ES-I3 (cell line): ENCODE results near the gene SCN10A.

Experiments used
- H3K36me3 ChIP-seq: 2 replicates; pipeline ENCODE4 v1.6.1; 2013; ENCODE audit warnings: mild to moderate bottlenecking, low read length, control low read depth, moderate library complexity; ENCODE audit not compliant: insufficient read depth
- H3K4me1 ChIP-seq: 2 replicates; pipeline ENCODE4 v1.6.1; 2013; ENCODE audit warnings: mild to moderate bottlenecking, control low read depth, low read length; ENCODE audit not compliant: insufficient read depth
- H3K9ac ChIP-seq: 2 replicates; pipeline ENCODE4 v1.6.1; 2013; ENCODE audit warnings: low read depth, mild to moderate bottlenecking, low read length, moderate library complexity
- H3K9me3 ChIP-seq: 2 replicates; pipeline ENCODE4 v1.6.1; 2013; ENCODE audit warnings: mild to moderate bottlenecking, low read length, moderate library complexity; ENCODE audit not compliant: control insufficient read depth, insufficient read depth

Gene SCN10A

DNA sequence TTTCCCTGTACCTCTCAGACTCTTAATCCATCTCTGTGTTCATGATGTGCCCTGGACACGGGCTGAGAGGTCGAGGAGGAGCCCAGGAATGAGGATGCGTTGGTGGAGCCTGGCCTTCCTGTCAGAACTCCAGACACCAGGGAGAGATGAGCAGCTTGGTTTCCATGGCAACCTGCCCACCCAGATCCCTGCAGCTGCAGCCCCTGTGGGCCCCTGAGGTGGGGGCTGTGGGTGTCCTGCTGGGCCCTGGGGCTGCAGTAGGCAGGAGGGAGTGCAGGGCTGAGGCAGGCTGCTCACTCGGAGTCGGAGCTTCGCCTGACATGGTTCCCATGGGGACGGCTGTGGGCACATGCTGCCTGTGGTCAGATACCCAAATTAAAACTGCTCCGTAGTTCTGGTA is 7.7 kb upstream of the SCN10A start:
- Histone ChIP-seq H3K9ac (no peak overlapping the region), H3K36me3 (no peaks in the 10 kb centered on the region), H3K9me3 (no peaks in the 10 kb centered on the region), H3K4me1 (no peaks in the 10 kb centered on the region)

DNA sequence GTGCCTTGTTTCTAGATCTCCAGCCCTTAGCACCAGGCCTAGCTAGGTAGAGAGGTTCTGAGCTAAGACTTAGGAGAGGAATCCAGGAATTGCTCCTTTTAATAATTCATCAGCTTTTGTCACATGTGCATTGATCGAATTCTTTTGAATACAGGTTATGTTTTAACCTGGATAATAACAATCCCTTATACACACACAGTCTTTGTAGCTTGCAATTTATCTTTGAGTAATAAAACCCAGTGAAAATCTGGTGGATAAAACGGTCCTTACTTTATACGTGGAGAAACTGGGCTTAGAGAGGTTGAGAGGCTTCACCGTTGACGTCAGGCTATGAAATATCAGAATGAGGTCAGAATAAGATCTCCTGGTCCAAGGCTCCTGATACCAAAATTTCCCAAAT is 7.2 kb upstream of the SCN10A start:
- Histone ChIP-seq H3K9me3 (no peaks in the 10 kb centered on the region), H3K9ac (no peak overlapping the region), H3K4me1 (no peaks in the 10 kb centered on the region), H3K36me3 (no peaks in the 10 kb centered on the region)

DNA sequence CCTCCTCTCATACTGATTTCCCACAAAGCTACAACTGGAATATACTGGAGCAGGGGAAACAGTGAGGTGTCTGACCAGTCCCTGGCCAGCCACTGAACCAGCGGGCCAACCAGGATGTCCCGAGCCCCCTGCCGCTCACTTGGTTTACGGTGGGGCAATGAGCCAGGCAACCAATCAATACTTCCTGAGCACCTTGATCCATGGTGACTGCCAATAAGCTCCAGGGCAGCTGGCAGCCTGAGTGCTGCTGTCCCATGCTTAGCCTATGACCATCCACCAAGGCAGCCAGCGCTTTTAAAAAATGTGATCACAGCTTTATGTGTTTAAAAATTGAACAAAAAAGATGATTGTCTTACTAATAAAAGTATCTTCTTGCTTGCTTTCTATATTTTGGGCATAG is 4.2 kb downstream of the SCN10A start:
- H3K36me3 ChIP-seq, result no peaks in the 10 kb centered on the region
- no peaks in the 10 kb centered on the region for H3K9me3 ChIP-seq
- H3K9ac ChIP-seq, result no peak overlapping the region
- H3K4me1 ChIP-seq, result no peaks in the 10 kb centered on the region

GRCh38 chr3:38805765-38806386 is 10.1 kb downstream of the SCN10A start:
- H3K9me3 ChIP-seq, result no peaks in the 10 kb centered on the region
- no peak overlapping the region for H3K9ac ChIP-seq
- peaks cover under 1% of the 10 kb centered on the region; the same call in 1 of the 2 replicates for H3K4me1 ChIP-seq
- no peaks in the 10 kb centered on the region for H3K36me3 ChIP-seq

- Histone ChIP-seq H3K9ac (no peak overlapping the region), H3K9me3 (no peaks in the 10 kb centered on the region), H3K36me3 (no peaks in the 10 kb centered on the region), H3K4me1 (peaks cover 4% of the 10 kb centered on the region; the same call in 1 of the 2 replicates)
Observed at GRCh38 chr3:38805004-38805403, 11.0 kb downstream of the SCN10A start.

DNA sequence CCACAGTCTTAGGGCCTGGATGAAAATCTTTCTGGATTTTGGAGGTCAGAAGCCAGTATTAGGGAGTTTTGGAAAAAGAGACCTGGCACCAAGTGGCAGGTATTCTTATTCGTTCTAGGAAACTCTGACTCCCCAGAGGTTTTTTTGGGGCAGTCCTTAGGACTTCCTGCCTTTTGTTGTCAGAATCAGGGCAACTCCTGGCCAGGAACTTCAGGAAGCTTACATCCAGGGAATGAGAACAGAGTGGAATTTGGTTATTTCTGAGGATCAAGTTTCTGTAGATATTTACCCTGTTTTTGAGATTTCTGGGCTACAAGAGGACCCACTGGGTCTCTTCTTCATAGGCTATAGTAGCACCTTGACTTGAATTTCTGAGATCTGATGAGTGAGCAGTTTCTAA is 15.5 kb downstream of the SCN10A start:
- Histone ChIP-seq H3K4me1 (peaks cover 4% of the 10 kb centered on the region; the same call in 1 of the 2 replicates), H3K36me3 (no peaks in the 10 kb centered on the region), H3K9ac (no peak overlapping the region), H3K9me3 (no peaks in the 10 kb centered on the region)

GRCh38 chr3:38793721-38794120 is 22.3 kb downstream of the SCN10A start:
- no peak overlapping the region for H3K9ac ChIP-seq
- no peaks in the 10 kb centered on the region for H3K4me1 ChIP-seq
- no peaks in the 10 kb centered on the region for H3K36me3 ChIP-seq
- no peaks in the 10 kb centered on the region for H3K9me3 ChIP-seq

- no peak overlapping the region for H3K9ac ChIP-seq
Observed at GRCh38 chr3:38792983-38793382, 23.0 kb downstream of the SCN10A start.

DNA sequence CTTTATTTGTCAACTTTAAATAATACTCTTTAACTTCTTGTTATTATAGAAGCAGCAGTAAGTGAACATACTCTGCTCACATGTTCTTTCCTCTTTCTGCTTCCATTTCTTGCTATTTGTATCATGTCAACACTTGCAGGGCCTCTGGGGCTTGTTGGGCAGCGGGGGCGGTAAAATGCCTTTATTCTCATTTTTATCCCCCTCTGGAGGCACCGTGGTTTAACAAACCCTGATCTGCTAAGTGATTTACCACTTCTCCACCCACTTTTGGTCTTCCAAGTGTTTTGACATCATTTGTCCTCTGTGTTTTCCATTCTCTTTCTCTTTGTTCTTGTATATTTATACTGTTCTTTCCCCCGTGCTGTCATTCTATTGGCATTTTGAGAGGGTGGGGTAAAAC is 33.9 kb downstream of the SCN10A start:
- no peak overlapping the region for H3K9ac ChIP-seq
- no peaks in the 10 kb centered on the region for H3K4me1 ChIP-seq
- no peaks in the 10 kb centered on the region for H3K36me3 ChIP-seq
- H3K9me3 ChIP-seq, result no peaks in the 10 kb centered on the region; the same call in 1 of the 2 replicates

More at GRCh38 chr3:38792983-38793382, 23.0 kb downstream of the SCN10A start:
- no peaks in the 10 kb centered on the region for H3K9me3 ChIP-seq
- H3K36me3 ChIP-seq, result no peaks in the 10 kb centered on the region
- no peaks in the 10 kb centered on the region for H3K4me1 ChIP-seq

DNA sequence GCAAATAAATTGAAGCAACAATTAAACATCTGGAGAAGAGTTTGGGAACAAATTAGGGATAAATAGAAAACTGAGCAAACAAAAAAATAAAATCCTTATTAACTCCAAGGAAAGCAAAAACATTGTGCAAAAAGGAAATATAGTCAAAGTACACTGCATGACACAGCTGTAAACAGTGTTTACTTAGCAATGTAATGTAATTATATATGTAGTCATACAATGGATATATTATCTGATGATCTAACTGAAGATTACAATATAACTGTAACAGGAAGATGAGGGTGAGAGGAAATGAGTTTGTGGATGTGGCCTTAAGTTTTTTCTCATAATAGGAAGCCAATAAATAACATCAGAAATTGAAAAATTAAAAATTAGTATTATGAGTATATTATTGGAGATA is 42.5 kb downstream of the SCN10A start:
- 0 out of 2 replicates have a peak, but pooled peaks cover 5% of the 10 kb centered on the region for H3K4me1 ChIP-seq
- no peak overlapping the region for H3K9ac ChIP-seq
- no peaks in the 10 kb centered on the region; the same call in 1 of the 2 replicates for H3K9me3 ChIP-seq
- H3K36me3 ChIP-seq, result no peaks in the 10 kb centered on the region

DNA sequence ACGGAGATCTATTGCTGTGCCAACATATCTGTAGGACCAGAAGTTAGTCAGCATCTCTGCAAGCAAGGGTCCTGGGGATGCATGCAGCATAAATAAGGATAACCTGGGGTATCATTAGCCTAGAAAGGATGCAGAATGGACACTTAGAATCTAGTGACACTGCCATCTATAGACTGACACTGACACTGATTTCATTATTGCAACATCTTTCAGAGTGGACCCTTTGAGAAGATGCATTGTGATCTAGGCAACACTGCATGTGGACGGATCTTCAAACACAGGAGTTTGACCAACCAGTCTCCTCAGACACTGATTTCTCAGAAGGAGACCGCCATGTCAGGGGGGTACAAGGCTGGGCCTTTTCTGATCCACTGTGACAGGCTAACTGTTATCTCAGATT is 52.4 kb downstream of the SCN10A start:
- Histone ChIP-seq H3K36me3 (no peaks in the 10 kb centered on the region), H3K9me3 (no peaks in the 10 kb centered on the region), H3K9ac (no peak overlapping the region), H3K4me1 (no peaks in the 10 kb centered on the region)

GRCh38 chr3:38758557-38758956 is 57.5 kb downstream of the SCN10A start:
- no peaks in the 10 kb centered on the region for H3K36me3 ChIP-seq
- H3K9me3 ChIP-seq, result no peaks in the 10 kb centered on the region
- H3K4me1 ChIP-seq, result no peaks in the 10 kb centered on the region
- H3K9ac ChIP-seq, result no peak overlapping the region

DNA sequence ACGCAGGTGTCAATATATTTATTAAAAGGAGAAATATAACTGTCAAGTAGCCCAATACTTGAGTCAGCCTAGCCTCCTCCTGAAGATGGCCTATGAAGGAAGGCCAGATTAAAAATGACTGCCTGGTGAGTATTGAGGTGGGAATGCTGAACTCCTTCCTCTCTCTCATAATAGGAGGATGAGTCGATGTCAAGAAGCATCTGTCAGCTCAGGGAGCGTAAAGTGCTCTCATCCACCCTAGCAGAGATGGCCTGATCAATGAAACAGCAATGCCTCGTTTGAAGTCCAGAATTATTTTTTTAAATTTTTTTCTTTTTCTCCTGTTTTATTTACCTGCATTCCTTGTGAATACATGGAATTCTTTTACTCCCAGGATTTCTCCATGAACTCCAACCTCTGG is 58.3 kb downstream of the SCN10A start:
- H3K4me1 ChIP-seq, result no peaks in the 10 kb centered on the region
- H3K9me3 ChIP-seq, result no peaks in the 10 kb centered on the region
- no peak overlapping the region for H3K9ac ChIP-seq
- H3K36me3 ChIP-seq, result no peaks in the 10 kb centered on the region

GRCh38 chr3:38756892-38757291 is 59.1 kb downstream of the SCN10A start:
- Histone ChIP-seq H3K9ac (no peak overlapping the region), H3K4me1 (no peaks in the 10 kb centered on the region), H3K36me3 (no peaks in the 10 kb centered on the region), H3K9me3 (no peaks in the 10 kb centered on the region)

DNA sequence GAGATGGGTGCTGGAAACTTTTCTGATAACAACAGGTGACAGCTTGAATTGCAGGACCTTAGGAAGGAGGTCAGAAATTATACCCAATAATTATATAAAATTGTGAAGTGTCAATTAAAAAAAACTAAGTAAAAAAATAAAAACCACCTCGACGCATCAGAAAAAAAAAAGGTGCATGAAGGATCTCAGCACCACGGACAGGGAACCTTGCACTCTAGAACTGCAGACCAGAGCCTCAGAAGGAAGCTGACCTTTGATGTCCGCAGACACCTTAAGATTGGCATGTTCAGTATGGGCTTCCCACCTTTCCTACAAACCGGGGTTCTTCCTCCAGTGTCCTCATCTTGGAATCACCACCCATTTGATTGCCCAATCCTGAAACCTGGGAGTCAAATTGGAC is 60.9 kb downstream of the SCN10A start:
- H3K9me3 ChIP-seq, result no peaks in the 10 kb centered on the region
- H3K9ac ChIP-seq, result no peak overlapping the region
- H3K36me3 ChIP-seq, result no peaks in the 10 kb centered on the region
- H3K4me1 ChIP-seq, result no peaks in the 10 kb centered on the region
